ENCODE measurements around the gene SETBP1.

GRCh38 chr18:44737623-44738022 lies 56.9 kb downstream of the SETBP1 start:
- no peak for TF ChIP-seq CTCF (IDR thresholded peaks at IDR 0.05; ENCODE audit: insufficient read depth, low read depth, low read length)
- TF ChIP-seq EZH2 (IDR thresholded peaks at IDR 0.05; ENCODE audit: insufficient read depth, low read length) = no peak

All from astrocyte (in vitro differentiated cells and primary cell).